Measurements from ENCODE around the gene POC1A.

Gene POC1A

GRCh38 chr3:52108302-52109232 lies 45.7 kb downstream of the POC1A start:
- in situ Hi-C loops (cut with MboI; ENCODE audit: low sequenced_read_pairs) = no loop called here

DNA sequence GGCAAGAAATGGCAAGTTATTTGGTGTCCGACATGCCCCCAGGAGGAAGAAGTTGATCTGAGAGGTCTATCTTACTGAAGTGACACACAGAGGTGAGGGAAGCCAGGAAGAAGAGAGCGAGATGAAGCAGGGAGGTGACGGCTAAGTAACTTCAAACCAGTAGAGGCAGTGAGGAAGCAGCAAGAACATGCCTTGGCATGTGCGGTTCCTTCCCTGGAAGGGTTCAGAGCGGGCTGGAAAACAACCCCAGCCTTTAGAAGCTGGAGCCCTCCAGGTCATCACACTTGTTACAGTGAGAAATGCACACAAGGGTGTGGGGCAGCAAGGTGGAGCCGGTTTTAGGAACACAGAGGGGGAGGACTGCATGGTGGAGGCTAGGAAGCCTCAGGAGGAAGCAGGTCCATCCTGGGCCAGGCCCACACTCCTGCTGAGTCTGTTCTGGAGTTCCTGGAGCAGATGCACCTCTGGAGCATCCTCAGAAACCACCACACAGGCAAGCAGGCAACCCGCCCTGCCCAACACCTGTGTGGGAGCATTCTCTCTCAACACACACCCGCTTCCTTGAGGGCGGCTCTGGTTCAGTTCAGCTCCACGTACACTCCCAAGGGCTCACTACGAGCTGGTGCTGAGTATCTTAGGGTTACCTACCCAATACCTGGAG lies 47.1 kb downstream of the POC1A start:
- in situ Hi-C loops (cut with MboI; ENCODE audit: low sequenced_read_pairs) = no loop called here

GRCh38 chr3:52104684-52105640 lies 49.3 kb downstream of the POC1A start:
- in situ Hi-C loops (cut with MboI; ENCODE audit: low sequenced_read_pairs) = no loop called here

- in situ Hi-C loops (cut with MboI; ENCODE audit: low sequenced_read_pairs) = no loop called here
These were observed 51.3 kb downstream of the POC1A start for GRCh38 chr3:52102934-52103333.

- in situ Hi-C loops (cut with MboI; ENCODE audit: low sequenced_read_pairs) = no loop called here
These were observed 55.2 kb downstream of the POC1A start for GRCh38 chr3:52099001-52099401.

DNA sequence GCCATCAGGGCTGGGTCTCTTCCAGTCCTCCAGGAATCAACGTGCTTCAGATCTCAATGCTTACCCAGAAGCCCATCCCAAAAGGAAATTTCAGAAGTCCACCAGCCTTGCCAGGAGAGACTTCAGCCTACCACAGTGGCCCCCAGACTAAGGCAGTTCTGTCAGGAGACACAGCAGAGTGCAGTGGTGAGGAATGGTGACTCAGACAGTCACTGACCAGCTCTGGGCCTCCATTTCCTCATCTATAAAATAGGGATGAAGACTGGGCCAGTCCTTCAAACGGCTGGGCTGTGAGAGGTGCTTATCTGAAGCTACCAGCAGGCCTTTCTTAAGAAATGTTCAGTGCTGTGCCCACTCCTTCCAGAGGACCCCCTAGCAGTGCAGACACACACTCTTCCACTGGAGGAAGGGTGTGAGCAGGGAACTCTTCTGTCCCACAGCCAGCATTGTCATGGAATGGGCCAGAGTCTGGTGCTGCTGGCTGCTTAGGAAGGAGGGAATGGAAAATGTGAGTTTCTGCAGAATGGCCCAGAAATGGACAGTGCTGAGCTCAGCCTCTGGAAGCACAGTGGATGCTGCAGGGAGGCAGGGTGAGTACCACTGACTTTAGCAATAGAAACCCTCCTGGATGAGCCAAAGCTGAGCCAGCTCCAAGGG lies 56.2 kb downstream of the POC1A start:
- in situ Hi-C loops (cut with MboI; ENCODE audit: low sequenced_read_pairs) = no loop called here

GRCh38 chr3:52095990-52096775 lies 58.0 kb downstream of the POC1A start:
- in situ Hi-C loops (cut with MboI; ENCODE audit: low sequenced_read_pairs) = no loop called here

DNA sequence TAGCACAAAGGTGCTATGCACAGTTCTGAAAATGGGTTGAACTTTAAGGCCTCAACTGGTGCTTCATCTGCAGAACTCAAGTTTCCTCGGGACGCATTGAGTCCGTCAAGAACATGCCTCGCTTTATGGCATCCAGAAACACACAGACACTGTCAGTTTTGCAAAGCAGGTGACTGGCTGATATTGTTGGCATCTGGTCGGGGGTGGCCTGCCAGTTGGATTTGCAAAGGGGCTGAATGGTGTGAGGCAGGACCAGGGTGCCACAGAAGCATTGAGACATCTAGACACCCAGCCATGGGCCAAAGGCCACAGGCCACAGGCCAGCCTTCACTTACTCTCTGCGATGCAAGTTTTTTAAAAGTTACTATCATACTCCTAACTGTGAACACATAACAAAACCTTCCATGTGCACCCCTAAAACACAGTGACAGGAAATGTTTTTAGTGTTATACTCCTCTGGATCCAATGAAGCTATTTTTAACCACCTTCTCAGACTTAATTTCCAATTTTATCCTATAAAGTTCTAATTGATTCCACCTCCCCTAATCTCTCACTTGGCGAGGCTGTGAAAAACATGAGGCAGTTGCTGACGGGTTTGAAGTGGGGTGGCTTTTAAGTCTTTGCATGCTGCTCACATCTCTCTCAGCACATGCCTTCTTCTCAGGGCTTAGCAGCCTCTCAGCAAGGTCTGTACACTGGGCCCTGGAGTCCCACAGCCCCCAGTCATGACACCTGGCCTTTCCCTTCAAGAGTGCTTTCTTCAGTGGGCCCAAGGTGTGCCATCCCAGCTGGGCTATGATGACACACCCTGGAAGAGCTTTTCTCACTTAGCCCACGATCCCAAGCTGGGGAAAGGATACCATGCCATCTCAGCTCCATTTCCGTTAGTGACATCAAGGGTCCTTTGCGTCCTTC lies 59.4 kb downstream of the POC1A start:
- in situ Hi-C loops (cut with MboI; ENCODE audit: low sequenced_read_pairs) = no loop called here

DNA sequence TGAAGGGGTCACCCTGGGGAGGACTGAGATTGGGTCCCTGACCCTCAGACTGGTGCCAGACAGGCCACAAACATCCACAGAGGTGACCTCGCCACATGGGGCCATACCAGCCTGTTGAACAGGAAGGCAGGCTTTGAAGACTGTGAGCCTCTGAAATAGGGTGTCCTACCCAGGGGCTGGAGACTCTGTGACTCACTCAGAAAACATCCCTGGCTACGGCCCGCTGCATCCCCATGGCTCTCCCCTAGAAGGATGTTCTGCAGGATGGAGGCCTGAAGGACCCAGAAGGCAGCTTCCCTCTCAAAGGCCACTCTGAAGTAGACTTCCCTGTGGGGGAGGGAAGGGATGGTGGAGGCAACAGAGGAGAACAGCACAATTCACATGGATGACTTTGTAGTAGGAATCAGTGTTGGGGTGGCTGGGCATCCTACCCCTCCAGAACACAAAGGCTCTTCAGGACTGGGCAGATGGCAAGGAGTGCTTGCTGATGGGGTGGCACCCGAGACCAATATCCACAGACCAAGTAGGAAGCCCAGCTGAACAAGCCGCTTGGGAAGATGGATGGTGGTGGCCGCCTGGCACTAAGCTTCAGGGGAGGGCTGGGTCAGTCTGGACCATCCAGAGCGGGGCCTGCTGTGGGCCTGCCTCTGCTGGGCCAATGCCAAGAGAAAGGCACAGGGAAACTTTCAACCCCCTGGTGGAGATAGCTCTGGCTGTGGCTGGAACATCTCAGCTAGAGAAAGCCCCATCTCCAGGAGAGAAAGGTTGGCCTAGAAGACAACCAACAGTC lies 60.3 kb downstream of the POC1A start:
- in situ Hi-C loops (cut with MboI; ENCODE audit: low sequenced_read_pairs) = no loop called here

DNA sequence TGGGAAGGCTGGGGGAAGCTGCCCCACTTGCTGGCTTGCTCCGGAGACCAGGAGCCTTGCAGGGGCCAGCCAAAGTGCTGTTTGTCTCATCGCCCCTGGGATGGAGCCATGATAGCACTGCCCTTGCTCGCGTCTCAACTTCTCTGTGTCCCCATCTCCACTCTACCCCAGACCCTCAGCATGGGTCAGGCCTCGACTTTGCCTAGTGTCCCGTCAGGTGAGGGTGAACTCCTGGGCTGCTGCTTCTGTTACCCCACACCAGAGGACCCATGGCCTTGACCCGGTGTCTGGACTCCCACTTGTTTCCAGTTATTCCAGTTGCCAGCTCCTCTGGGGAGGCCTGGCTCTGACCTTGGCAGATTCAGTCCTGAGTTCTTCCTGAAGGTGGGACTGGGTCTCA lies 61.3 kb downstream of the POC1A start:
- in situ Hi-C loops (cut with MboI; ENCODE audit: low sequenced_read_pairs) = no loop called here

DNA sequence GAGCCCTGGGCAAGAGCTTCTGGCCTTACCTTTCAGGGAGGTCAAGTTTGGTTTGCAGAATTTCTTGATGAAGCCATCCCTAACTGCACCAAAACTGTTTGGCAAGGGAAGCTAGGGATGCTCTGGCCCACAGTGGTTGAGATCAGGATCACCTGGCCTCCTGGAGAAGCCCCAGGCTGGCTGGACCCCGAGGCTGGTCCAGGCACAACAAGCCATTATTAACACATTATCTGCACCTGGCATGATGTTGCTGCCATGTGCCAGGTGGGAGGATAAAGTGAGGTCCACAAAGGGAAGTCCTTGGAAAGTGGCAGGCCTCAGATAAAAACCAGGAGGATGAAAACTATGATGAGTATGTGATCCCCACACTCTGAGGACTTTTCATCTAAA lies 62.0 kb downstream of the POC1A start:
- in situ Hi-C loops (cut with MboI; ENCODE audit: low sequenced_read_pairs) = no loop called here

GRCh38 chr3:52091586-52092270 lies 62.5 kb downstream of the POC1A start:
- in situ Hi-C loops (cut with MboI; ENCODE audit: low sequenced_read_pairs) = no loop called here

GRCh38 chr3:52090933-52091468 lies 63.2 kb downstream of the POC1A start:
- in situ Hi-C loops (cut with MboI; ENCODE audit: low sequenced_read_pairs) = no loop called here

GRCh38 chr3:52090131-52090932 lies 63.9 kb downstream of the POC1A start:
- in situ Hi-C loops (cut with MboI; ENCODE audit: low sequenced_read_pairs) = no loop called here

GRCh38 chr3:52089691-52090090 lies 64.5 kb downstream of the POC1A start:
- in situ Hi-C loops (cut with MboI; ENCODE audit: low sequenced_read_pairs) = no loop called here
